ENCODE measurements around the gene CARHSP1. TPM values are rescaled to one million over a fixed set of nuclear protein-coding genes. Genes with fewer than 3 reads are reported as not detected.

CARHSP1 gene
- total RNA-seq, 1 experiment from 2014 or later, result 104 TPM

GRCh38 chr16:8882725-8883377 is 14.0 kb upstream of the CARHSP1 start:
- no peak overlapping the region for H3K4me3 Mint-ChIP-seq (ENCODE audit: low read depth, unreplicated experiment)
- CTCF ChIA-PET, result interaction anchor here (0.7 kb wide), 1 partner anchor 37 kb away, joined by 3 read pairs; no protein-coding TSS in a partner anchor
- intact Hi-C loops (cut with micrococcal nuclease; ENCODE audit: unreplicated experiment), result loop anchor here (5.0 kb wide), 1 partner anchor 86 kb away; the partner anchor contains the start of genes PMM2 and TMEM186
- no peak overlapping the region for H3K27ac Mint-ChIP-seq (ENCODE audit: unreplicated experiment)
- TF ChIP-seq, protein P1, sequence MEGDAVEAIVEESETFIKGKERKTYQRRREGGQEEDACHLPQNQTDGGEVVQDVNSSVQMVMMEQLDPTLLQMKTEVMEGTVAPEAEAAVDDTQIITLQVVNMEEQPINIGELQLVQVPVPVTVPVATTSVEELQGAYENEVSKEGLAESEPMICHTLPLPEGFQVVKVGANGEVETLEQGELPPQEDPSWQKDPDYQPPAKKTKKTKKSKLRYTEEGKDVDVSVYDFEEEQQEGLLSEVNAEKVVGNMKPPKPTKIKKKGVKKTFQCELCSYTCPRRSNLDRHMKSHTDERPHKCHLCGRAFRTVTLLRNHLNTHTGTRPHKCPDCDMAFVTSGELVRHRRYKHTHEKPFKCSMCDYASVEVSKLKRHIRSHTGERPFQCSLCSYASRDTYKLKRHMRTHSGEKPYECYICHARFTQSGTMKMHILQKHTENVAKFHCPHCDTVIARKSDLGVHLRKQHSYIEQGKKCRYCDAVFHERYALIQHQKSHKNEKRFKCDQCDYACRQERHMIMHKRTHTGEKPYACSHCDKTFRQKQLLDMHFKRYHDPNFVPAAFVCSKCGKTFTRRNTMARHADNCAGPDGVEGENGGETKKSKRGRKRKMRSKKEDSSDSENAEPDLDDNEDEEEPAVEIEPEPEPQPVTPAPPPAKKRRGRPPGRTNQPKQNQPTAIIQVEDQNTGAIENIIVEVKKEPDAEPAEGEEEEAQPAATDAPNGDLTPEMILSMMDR (IDR thresholded peaks at IDR 0.05; ENCODE audit: unreplicated experiment), result no peak
- H3K4me1 Mint-ChIP-seq (ENCODE audit: low read depth, unreplicated experiment), result peaks cover 38% of the 10 kb centered on the region
- H3K9me3 Mint-ChIP-seq (ENCODE audit: low read depth, unreplicated experiment), result no peaks in the 10 kb centered on the region
- no TSS peak for BruUV-seq (replicated peaks)
- no peak for DNase-seq
- H3K36me3 Mint-ChIP-seq (ENCODE audit: insufficient read depth, unreplicated experiment), result peaks cover 39% of the 10 kb centered on the region
- no peaks in the 10 kb centered on the region for H3K27me3 Mint-ChIP-seq (ENCODE audit: unreplicated experiment)

DNA sequence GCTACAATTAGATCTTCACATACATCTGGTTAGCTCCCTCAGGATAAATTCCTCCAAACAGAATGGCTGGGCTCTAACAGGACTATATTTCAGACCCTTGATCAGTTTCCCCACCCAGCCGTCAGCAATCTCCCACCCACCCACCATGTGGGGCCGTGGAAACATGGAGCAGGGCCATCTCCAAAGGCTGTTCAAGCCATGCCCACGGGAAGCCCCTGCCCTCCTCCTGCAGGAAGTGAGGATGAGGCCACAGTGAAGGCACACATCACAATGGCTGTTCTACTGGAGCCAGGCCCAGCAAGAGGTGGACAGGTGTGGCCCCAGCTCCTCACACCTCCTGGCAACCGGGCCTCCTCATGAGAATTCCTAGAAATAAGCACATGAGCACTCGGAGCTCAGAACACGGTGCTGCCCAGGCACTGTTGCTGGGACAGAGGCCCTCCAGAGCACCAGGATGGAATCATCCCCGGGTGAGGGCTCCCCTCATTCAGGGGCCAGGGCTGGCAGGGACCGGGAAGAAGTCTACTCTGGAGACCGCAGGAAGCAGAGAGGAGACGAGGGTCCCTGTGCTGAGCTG is 13.3 kb upstream of the CARHSP1 start, which contains the start of gene LITAFD:
Gene LITAFD, plus strand, starts transcription at position 311 of the 577 bp plus-strand sequence. CDS start 2,005 bp downstream, outside the sequence.
- intact Hi-C loops (cut with micrococcal nuclease; ENCODE audit: unreplicated experiment), result loop anchor here (5.0 kb wide), 1 partner anchor 85 kb away; the partner anchor contains the start of genes PMM2 and TMEM186
- no peak for DNase-seq
- no peak within 1 kb of the TSS for H3K4me3 Mint-ChIP-seq (ENCODE audit: low read depth, unreplicated experiment)
- no peak within 1 kb of the TSS for H3K27ac Mint-ChIP-seq (ENCODE audit: unreplicated experiment)
- TF ChIP-seq, protein P1 (IDR thresholded peaks at IDR 0.05; ENCODE audit: unreplicated experiment), result no peak
- no peaks in the 10 kb centered on the region for H3K27me3 Mint-ChIP-seq (ENCODE audit: unreplicated experiment)
- BruUV-seq (replicated peaks), result no TSS peak
- peaks cover 41% of the 10 kb centered on the region for H3K4me1 Mint-ChIP-seq (ENCODE audit: low read depth, unreplicated experiment)
- CTCF ChIA-PET, result no interaction called here
- peaks cover 32% of the 10 kb centered on the region for H3K36me3 Mint-ChIP-seq (ENCODE audit: insufficient read depth, unreplicated experiment)
- H3K9me3 Mint-ChIP-seq (ENCODE audit: low read depth, unreplicated experiment), result no peaks in the 10 kb centered on the region

- TF ChIP-seq, protein P1 (IDR thresholded peaks at IDR 0.05; ENCODE audit: unreplicated experiment), result no peak
- Mint-ChIP-seq H3K9me3 (ENCODE audit: low read depth, unreplicated experiment) (no peaks in the 10 kb centered on the region), H3K4me1 (ENCODE audit: low read depth, unreplicated experiment) (peaks cover 29% of the 10 kb centered on the region), H3K27ac (ENCODE audit: unreplicated experiment) (no peak overlapping the region), H3K27me3 (ENCODE audit: unreplicated experiment) (no peaks in the 10 kb centered on the region), H3K36me3 (ENCODE audit: insufficient read depth, unreplicated experiment) (peaks cover 22% of the 10 kb centered on the region), H3K4me3 (ENCODE audit: low read depth, unreplicated experiment) (no peak overlapping the region)
- no peak for DNase-seq
- intact Hi-C loops (cut with micrococcal nuclease; ENCODE audit: unreplicated experiment), result loop anchor here (1.0 to 5.0 kb wide), 3 partner anchors 84 to 310 kb away; partner anchors contain the start of genes PMM2 and TMEM186
- BruUV-seq (replicated peaks), result no TSS peak
- CTCF ChIA-PET, result interaction anchor here (0.6 to 2.0 kb wide), 8 partner anchors 10 to 90 kb away, joined by 3 to 18 read pairs (median 6); partner anchors contain the start of gene CARHSP1
These were observed 12.2 kb upstream of the CARHSP1 start for GRCh38 chr16:8880839-8881510.

- peak overlapping the region; percentile 1 for H3K27ac Mint-ChIP-seq (ENCODE audit: unreplicated experiment)
These were observed 9.7 kb upstream of the CARHSP1 start for GRCh38 chr16:8878523-8878911.

More at GRCh38 chr16:8878523-8878911, 9.7 kb upstream of the CARHSP1 start:
- BruUV-seq (replicated peaks), result no TSS peak
- DNase-seq, result peak; percentile 42
- Mint-ChIP-seq H3K27me3 (ENCODE audit: unreplicated experiment) (no peaks in the 10 kb centered on the region), H3K4me1 (ENCODE audit: low read depth, unreplicated experiment) (peaks cover 16% of the 10 kb centered on the region), H3K36me3 (ENCODE audit: insufficient read depth, unreplicated experiment) (peaks cover 10% of the 10 kb centered on the region), H3K4me3 (ENCODE audit: low read depth, unreplicated experiment) (no peak overlapping the region), H3K9me3 (ENCODE audit: low read depth, unreplicated experiment) (no peaks in the 10 kb centered on the region)
- CTCF ChIA-PET, result interaction anchor here (0.9 to 1.4 kb wide), 3 partner anchors 10 to 14 kb away, joined by 3 to 8 read pairs (median 3); partner anchors contain the start of gene CARHSP1
- TF ChIP-seq, protein P1 (IDR thresholded peaks at IDR 0.05; ENCODE audit: unreplicated experiment), result no peak
- intact Hi-C loops (cut with micrococcal nuclease; ENCODE audit: unreplicated experiment), result no loop called here
